Endodermal cell (in vitro differentiated cells): Measurements from ENCODE around the gene STK16. TPM values are rescaled to one million over a fixed set of nuclear protein-coding genes. Genes with fewer than 3 reads are reported as not detected.

Experiments
- DNase-seq: peaks from one replicate; pipeline ENCODE4 v3.0.0-alpha.2; 2017
- H3K27ac ChIP-seq: 2 replicates; pipeline ENCODE4 v1.5.1; 2013; ENCODE audit warnings: mild to moderate bottlenecking, low read depth, low read length, moderate library complexity
- H3K27me3 ChIP-seq: 2 replicates; pipeline ENCODE4 v1.6.1; 2013; ENCODE audit warnings: mild to moderate bottlenecking, low read length, moderate library complexity; ENCODE audit not compliant: insufficient read depth, control insufficient read depth, poor library complexity, severe bottlenecking
- H3K36me3 ChIP-seq: 2 replicates; pipeline ENCODE4 v1.7.0; 2013; ENCODE audit warnings: mild to moderate bottlenecking, low read length, moderate library complexity; ENCODE audit not compliant: control insufficient read depth, insufficient read depth
- H3K4me1 ChIP-seq: one replicate; pipeline ENCODE4 v1.7.0; 2013; ENCODE audit warnings: low read length; ENCODE audit not compliant: control insufficient read depth, insufficient read depth
- H3K4me3 ChIP-seq: 2 replicates; pipeline ENCODE4 v1.5.1; 2013; ENCODE audit warnings: mild to moderate bottlenecking, low read length, moderate library complexity
- H3K9ac ChIP-seq: 2 replicates; pipeline ENCODE4 v1.6.1; 2013; ENCODE audit warnings: mild to moderate bottlenecking, low read length, moderate library complexity; ENCODE audit not compliant: poor library complexity, severe bottlenecking; ENCODE audit errors: extremely low read depth
- H3K9me3 ChIP-seq: 2 replicates; pipeline ENCODE4 v1.6.1; 2013; ENCODE audit warnings: mild to moderate bottlenecking, low read length, moderate library complexity; ENCODE audit not compliant: control insufficient read depth
- H3K27ac Mint-ChIP-seq: 2 replicates; pipeline ENCODE4 v1.8.0; 2020; ENCODE audit warnings: mixed read lengths
- H3K27me3 Mint-ChIP-seq: 2 replicates; pipeline ENCODE4 v1.8.0; 2021; ENCODE audit warnings: mild to moderate bottlenecking, mixed read lengths; ENCODE audit not compliant: insufficient read depth
- H3K36me3 Mint-ChIP-seq: 2 replicates; pipeline ENCODE4 v1.8.0; 2020; ENCODE audit warnings: low read depth, mixed read lengths
- H3K4me1 Mint-ChIP-seq: 2 replicates; pipeline ENCODE4 v1.8.0; 2020; ENCODE audit warnings: mixed read lengths
- H3K4me3 Mint-ChIP-seq: 2 replicates; pipeline ENCODE4 v1.8.0; 2020; ENCODE audit warnings: mild to moderate bottlenecking, moderate library complexity, mixed read lengths
- H3K9me3 Mint-ChIP-seq: 2 replicates; pipeline ENCODE4 v1.8.0; 2020; ENCODE audit warnings: mild to moderate bottlenecking, mixed read lengths
- WGBS, 2 experiments: methylation state at CpG; one replicate each; pipeline versions ENCODE4 v1.1.5 to v1.1.7; 2013; ENCODE audit warnings: missing lambda C conversion rate in 2 of 2, mixed read lengths in 1 of 2; ENCODE audit not compliant: insufficient coverage in 1 of 2, insufficient read length in 1 of 2; 5-methylcytosine and 5-hydroxymethylcytosine counted together
- microRNA-seq: library from miRNA; unstranded; fragments of <30 nt; microRNA quantifications from one replicate; pipeline ENCODE4 v1.2.0, GENCODE V29; 2020; ENCODE audit warnings: borderline microRNAs expressed
- total RNA-seq, 2 donors: library from RNA; stranded (reverse); fragmentation: NEBNext Ultra II Directional in 1 of 2; extraction: Animal tissue kit (Norgen Biotek cat#: 25700) in 1 of 2; gene quantifications; 2 replicates in 1 of 2; 3 replicates in 1 of 2; pipeline ENCODE4 v1.2.1, GENCODE V29; 2021
- TF ChIP-seq, protein P1 (sequence below): fragments of 200-600 bp; sonication (generic); conservative IDR thresholded peaks from 2 replicates; pipeline ENCODE4 v1.5.0; 2021; ENCODE audit warnings: antibody characterized with exemption, mild to moderate bottlenecking

The STK16 gene
- total RNA-seq, 2 donors from 2014 or later = 27.3 to 37.7 TPM

DNA sequence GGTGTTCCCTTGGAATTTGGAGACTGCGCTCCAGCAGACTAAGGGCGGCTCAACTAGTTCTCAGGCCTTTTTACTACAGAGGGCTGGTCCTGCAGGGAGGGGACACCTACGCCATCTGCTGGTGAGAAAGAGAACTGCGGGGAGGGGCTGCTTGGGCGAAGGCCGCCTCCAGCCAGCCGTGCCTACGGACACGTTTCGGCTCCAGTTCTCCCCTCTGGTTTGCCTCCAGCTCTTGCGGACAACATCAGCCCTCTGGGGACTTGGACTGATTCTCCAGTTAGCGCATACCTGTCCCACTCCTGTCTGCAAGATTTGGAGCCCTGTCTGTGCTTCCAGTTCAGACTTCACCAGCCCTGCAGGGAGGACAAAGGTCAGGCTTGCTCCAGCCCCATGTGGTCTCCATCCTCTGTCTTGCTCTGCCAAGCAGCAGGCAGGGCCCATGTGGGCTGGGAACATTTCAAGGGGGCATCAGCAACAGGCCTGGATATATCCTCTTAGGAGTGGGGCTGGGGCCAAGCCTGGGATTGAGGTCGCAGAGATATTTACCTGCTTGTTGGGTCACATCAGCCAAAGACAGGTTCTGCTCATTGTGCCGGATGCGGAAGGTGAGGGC lies 53.6 kb downstream of the STK16 start:
- no peak overlapping the region for H3K4me3 Mint-ChIP-seq
- WGBS, 2 experiments = 32 to 41% methylated on average over 10 to 15 of the region's 15 CpGs

DNA sequence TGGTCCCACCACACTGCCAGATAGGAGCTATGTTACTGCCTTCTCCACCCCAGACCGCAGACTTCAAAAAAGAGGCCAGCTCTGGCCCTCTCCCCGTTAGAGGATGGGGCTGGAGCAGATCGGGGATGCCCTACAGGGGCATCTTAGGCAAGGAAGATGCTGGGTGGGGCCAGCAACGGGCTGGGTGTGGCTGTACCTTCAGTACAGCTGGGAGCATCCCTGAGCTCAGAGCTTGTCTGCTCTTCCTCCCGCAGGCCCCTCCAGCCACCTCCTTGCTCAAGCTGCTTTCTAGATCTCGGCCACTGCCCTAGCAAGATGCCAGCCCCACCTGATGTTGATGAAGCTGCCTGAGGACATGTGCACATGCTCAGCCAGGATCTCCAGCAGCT lies 54.1 kb downstream of the STK16 start:
- 89 to 96% methylated on average over 4 to 6 of the region's 6 CpGs for WGBS, 2 experiments
- H3K4me3 ChIP-seq = no peak overlapping the region
- peaks cover 75% of the 10 kb centered on the region for H3K27me3 Mint-ChIP-seq
- no peaks in the 10 kb centered on the region for H3K36me3 ChIP-seq
- H3K4me1 Mint-ChIP-seq = peaks cover 3% of the 10 kb centered on the region
- H3K9ac ChIP-seq = no peak overlapping the region
- no peak overlapping the region for H3K27ac Mint-ChIP-seq
- H3K36me3 Mint-ChIP-seq = no peaks in the 10 kb centered on the region
- no peak overlapping the region for H3K4me3 Mint-ChIP-seq
- no peak overlapping the region for H3K27ac ChIP-seq
- H3K9me3 Mint-ChIP-seq = no peaks in the 10 kb centered on the region
- no peak for DNase-seq
- H3K9me3 ChIP-seq = no peaks in the 10 kb centered on the region
- H3K27me3 ChIP-seq = peaks cover 60% of the 10 kb centered on the region
- no peaks in the 10 kb centered on the region for H3K4me1 ChIP-seq
- TF ChIP-seq, protein P1, sequence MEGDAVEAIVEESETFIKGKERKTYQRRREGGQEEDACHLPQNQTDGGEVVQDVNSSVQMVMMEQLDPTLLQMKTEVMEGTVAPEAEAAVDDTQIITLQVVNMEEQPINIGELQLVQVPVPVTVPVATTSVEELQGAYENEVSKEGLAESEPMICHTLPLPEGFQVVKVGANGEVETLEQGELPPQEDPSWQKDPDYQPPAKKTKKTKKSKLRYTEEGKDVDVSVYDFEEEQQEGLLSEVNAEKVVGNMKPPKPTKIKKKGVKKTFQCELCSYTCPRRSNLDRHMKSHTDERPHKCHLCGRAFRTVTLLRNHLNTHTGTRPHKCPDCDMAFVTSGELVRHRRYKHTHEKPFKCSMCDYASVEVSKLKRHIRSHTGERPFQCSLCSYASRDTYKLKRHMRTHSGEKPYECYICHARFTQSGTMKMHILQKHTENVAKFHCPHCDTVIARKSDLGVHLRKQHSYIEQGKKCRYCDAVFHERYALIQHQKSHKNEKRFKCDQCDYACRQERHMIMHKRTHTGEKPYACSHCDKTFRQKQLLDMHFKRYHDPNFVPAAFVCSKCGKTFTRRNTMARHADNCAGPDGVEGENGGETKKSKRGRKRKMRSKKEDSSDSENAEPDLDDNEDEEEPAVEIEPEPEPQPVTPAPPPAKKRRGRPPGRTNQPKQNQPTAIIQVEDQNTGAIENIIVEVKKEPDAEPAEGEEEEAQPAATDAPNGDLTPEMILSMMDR = no peak

More for the DNA sequence above, 53.6 kb downstream of the STK16 start:
- TF ChIP-seq, protein P1 = peak; percentile 96
- Histone ChIP-seq H3K4me3 (no peak overlapping the region), H3K9ac (no peak overlapping the region), H3K27me3 (peaks cover 55% of the 10 kb centered on the region), H3K36me3 (no peaks in the 10 kb centered on the region), H3K4me1 (no peaks in the 10 kb centered on the region), H3K9me3 (no peaks in the 10 kb centered on the region), H3K27ac (no peak overlapping the region)
- H3K9me3 Mint-ChIP-seq = no peaks in the 10 kb centered on the region
- H3K4me1 Mint-ChIP-seq = peaks cover 3% of the 10 kb centered on the region
- H3K27me3 Mint-ChIP-seq = peaks cover 71% of the 10 kb centered on the region
- H3K27ac Mint-ChIP-seq = no peak overlapping the region
- H3K36me3 Mint-ChIP-seq = no peaks in the 10 kb centered on the region
- DNase-seq = peak; percentile 97

Small RNA genes lying within 50 kb of the gene (microRNA-seq; reads per million reads assigned to microRNA genes)
- not detected for gene MIR153-1

Other genes with a start within 250 kb of the STK16 start
- gene CFAP65, start 204.0 kb upstream of the STK16 start, total RNA-seq = 1 to 10 TPM in 1 of 2 donors, under 1 TPM in 1; 0.84 to 1.5 TPM
- gene IHH, start 184.6 kb upstream of the STK16 start, total RNA-seq = 10 to 100 TPM in 1 of 2 donors, 1 to 10 TPM in 1; 2.1 to 10.3 TPM
- 10 to 100 TPM; 16.2 to 27.4 TPM for gene NHEJ1, start 84.7 kb upstream of the STK16 start, total RNA-seq
- gene SLC23A3, start 75.5 kb upstream of the STK16 start, total RNA-seq = 1 to 10 TPM in 1 of 2 donors, under 1 TPM in 1; 0.46 to 1.9 TPM
- 10 to 100 TPM; 27.7 to 33.2 TPM for gene CNPPD1, start 68.6 kb upstream of the STK16 start, total RNA-seq
- gene RETREG2, start 67.2 kb upstream of the STK16 start, total RNA-seq = 10 to 100 TPM; 67.0 to 73.4 TPM
- gene ZFAND2B, start 38.7 kb upstream of the STK16 start, total RNA-seq = 10 to 100 TPM; 21.7 to 22.5 TPM
- 10 to 100 TPM; 39.1 to 76.0 TPM for gene ABCB6, start 26.5 kb upstream of the STK16 start, total RNA-seq
- 10 to 100 TPM; 45.4 to 45.7 TPM for gene ATG9A, start 15.8 kb upstream of the STK16 start, total RNA-seq
- gene ANKZF1, start 15.7 kb upstream of the STK16 start, total RNA-seq = 10 to 100 TPM; 50.9 to 56.3 TPM
- gene GLB1L, start within 50 bp of the STK16 start, total RNA-seq = 10 to 100 TPM in 1 of 2 donors, 1 to 10 TPM in 1; 9.7 to 13.8 TPM
- not detected for gene TUBA4B, start 7.8 kb downstream of the STK16 start, total RNA-seq
- gene TUBA4A, start 8.4 kb downstream of the STK16 start, total RNA-seq = 1 to 10 TPM; 4.0 to 9.5 TPM
- gene DNAJB2, start 33.9 kb downstream of the STK16 start, total RNA-seq = 10 to 100 TPM; 61.9 to 80.9 TPM
- 1 to 10 TPM in 1 of 2 donors, under 1 TPM in 1; 0.44 to 1.1 TPM for gene PTPRN, start 63.9 kb downstream of the STK16 start, total RNA-seq
- gene RESP18, start 87.3 kb downstream of the STK16 start, total RNA-seq = not detected
- gene DNPEP, start 142.4 kb downstream of the STK16 start, total RNA-seq = 10 to 100 TPM; 54.6 to 76.1 TPM
- gene DES, start 172.9 kb downstream of the STK16 start, total RNA-seq = 1 to 10 TPM; 1.1 to 3.5 TPM
- gene SPEG, start 189.4 kb downstream of the STK16 start, total RNA-seq = 10 to 100 TPM; 23.1 to 29.8 TPM